GM23338 (cell line): ENCODE measurements around the gene TECPR2.

Source experiments
- CREB1 ChIP-seq: fragments of 250-450 bp; sonication (Bioruptor Pico); IDR thresholded peaks from 2 replicates; pipeline ENCODE4 v1.5.0; 2020; ENCODE audit warnings: low read depth, mild to moderate bottlenecking, moderate library complexity
- CTCF ChIP-seq, 2 experiments: fragments of 200-600 bp in 1 of 2; sonication (generic) in 1 of 2; conservative IDR thresholded peaks; 2 replicates each; pipeline versions ENCODE4 v1.5.1 to v1.6.1; 2016 to 2017; ENCODE audit warnings: antibody characterized with exemption in 2 of 2, low read depth in 2 of 2, mild to moderate bottlenecking in 2 of 2, moderate library complexity in 1 of 2
- EZH2 ChIP-seq: fragments of 200-600 bp; sonication (generic); IDR thresholded peaks from one replicate; pipeline ENCODE4 v1.8.0; 2017; ENCODE audit warnings: antibody characterized with exemption, mild to moderate bottlenecking, low read depth; ENCODE audit not compliant: unreplicated experiment
- EZH2phosphoT487 ChIP-seq: fragments of 200-600 bp; sonication (generic); IDR thresholded peaks from one replicate; pipeline ENCODE4 v1.8.1; 2018; ENCODE audit warnings: antibody characterized with exemption; ENCODE audit not compliant: unreplicated experiment
- JUNB ChIP-seq: IDR thresholded peaks from one replicate; pipeline ENCODE4 v1.6.1; 2016; ENCODE audit warnings: antibody characterized with exemption; ENCODE audit not compliant: unreplicated experiment
- POLR2AphosphoS5 ChIP-seq: IDR thresholded peaks from 2 replicates; pipeline ENCODE4 v1.6.1; 2016; ENCODE audit warnings: antibody characterized with exemption, low read depth
- TF ChIP-seq, protein P1 (sequence below): IDR thresholded peaks from 2 replicates; pipeline ENCODE4 v1.6.1; 2016; ENCODE audit warnings: antibody characterized with exemption
- TF ChIP-seq, protein P2 (sequence below): IDR thresholded peaks from one replicate; pipeline ENCODE4 v1.6.1; 2018; ENCODE audit warnings: antibody characterized with exemption; ENCODE audit not compliant: unreplicated experiment

- TF ChIP-seq CTCF (conservative IDR thresholded peaks at IDR 0.05; ENCODE audit: low read depth in 2 of 2) (no peak), CREB1 (CRISPR knock-in tag) (no peak), EZH2 (no peak), POLR2AphosphoS5 (no peak), EZH2phosphoT487 (no peak), JUNB (no peak)
- TF ChIP-seq, protein P1, sequence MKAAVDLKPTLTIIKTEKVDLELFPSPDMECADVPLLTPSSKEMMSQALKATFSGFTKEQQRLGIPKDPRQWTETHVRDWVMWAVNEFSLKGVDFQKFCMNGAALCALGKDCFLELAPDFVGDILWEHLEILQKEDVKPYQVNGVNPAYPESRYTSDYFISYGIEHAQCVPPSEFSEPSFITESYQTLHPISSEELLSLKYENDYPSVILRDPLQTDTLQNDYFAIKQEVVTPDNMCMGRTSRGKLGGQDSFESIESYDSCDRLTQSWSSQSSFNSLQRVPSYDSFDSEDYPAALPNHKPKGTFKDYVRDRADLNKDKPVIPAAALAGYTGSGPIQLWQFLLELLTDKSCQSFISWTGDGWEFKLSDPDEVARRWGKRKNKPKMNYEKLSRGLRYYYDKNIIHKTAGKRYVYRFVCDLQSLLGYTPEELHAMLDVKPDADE: no peak
- TF ChIP-seq, protein P2, sequence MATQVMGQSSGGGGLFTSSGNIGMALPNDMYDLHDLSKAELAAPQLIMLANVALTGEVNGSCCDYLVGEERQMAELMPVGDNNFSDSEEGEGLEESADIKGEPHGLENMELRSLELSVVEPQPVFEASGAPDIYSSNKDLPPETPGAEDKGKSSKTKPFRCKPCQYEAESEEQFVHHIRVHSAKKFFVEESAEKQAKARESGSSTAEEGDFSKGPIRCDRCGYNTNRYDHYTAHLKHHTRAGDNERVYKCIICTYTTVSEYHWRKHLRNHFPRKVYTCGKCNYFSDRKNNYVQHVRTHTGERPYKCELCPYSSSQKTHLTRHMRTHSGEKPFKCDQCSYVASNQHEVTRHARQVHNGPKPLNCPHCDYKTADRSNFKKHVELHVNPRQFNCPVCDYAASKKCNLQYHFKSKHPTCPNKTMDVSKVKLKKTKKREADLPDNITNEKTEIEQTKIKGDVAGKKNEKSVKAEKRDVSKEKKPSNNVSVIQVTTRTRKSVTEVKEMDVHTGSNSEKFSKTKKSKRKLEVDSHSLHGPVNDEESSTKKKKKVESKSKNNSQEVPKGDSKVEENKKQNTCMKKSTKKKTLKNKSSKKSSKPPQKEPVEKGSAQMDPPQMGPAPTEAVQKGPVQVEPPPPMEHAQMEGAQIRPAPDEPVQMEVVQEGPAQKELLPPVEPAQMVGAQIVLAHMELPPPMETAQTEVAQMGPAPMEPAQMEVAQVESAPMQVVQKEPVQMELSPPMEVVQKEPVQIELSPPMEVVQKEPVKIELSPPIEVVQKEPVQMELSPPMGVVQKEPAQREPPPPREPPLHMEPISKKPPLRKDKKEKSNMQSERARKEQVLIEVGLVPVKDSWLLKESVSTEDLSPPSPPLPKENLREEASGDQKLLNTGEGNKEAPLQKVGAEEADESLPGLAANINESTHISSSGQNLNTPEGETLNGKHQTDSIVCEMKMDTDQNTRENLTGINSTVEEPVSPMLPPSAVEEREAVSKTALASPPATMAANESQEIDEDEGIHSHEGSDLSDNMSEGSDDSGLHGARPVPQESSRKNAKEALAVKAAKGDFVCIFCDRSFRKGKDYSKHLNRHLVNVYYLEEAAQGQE: no peak
Measured at GRCh38 chr14:102320671-102321455, 41.9 kb upstream of the TECPR2 start.
